NCI-H146 treated with DMSO at 0.1 percent for 48 hours (cell line): ENCODE results near the gene GGTA1.
"Not testable (repeated sequence)": the region's sequence is repeated elsewhere in the genome, so short reads cannot be mapped to it uniquely, and the experiment has no call there.

Source experiments
- DNase-seq: peaks from one replicate; lab custom pipeline; 2025; ENCODE audit not compliant: unreplicated experiment; lab: John Stamatoyannopoulos, UW

Gene GGTA1

DNA sequence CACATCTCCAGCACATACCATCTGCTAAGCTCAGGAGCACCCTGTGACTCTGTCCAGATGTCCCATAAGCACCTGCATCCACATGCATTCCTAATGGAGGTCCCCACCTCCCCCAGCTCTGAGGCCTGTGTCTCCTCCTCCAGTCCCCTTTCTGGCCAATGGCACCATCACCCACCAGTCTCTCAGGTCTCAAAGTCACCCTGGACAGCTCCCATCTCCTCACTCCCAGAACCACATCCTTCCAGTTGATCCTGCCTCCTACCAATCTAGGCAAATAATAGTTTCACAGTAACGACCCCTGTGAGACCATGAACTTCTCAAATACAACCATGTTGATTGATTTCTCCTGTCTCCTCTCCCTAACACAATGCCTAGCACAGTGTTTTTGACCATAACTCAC is 40.1 kb downstream of the GGTA1 start:
- no peak for DNase-seq

DNA sequence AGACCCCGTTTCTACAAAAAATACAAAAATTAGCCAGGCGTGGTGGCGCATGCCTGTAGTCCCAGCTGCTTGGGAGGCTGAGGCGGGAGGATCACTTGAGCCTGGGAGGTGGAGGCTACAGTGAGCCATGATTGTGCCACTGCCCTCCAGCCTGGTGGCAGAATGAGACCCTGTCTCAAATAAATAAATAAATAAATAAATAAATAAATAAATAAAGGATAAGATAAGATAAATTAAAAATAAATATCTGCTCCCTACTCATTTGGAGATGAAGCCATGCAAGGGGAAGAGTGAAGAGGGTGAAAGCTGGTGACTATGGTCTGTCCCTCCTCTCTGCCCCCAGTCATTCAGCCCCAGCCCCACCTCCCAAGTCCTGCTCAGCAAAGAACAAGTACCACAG is 41.2 kb downstream of the GGTA1 start:
- DNase-seq, result not testable (repeated sequence)

DNA sequence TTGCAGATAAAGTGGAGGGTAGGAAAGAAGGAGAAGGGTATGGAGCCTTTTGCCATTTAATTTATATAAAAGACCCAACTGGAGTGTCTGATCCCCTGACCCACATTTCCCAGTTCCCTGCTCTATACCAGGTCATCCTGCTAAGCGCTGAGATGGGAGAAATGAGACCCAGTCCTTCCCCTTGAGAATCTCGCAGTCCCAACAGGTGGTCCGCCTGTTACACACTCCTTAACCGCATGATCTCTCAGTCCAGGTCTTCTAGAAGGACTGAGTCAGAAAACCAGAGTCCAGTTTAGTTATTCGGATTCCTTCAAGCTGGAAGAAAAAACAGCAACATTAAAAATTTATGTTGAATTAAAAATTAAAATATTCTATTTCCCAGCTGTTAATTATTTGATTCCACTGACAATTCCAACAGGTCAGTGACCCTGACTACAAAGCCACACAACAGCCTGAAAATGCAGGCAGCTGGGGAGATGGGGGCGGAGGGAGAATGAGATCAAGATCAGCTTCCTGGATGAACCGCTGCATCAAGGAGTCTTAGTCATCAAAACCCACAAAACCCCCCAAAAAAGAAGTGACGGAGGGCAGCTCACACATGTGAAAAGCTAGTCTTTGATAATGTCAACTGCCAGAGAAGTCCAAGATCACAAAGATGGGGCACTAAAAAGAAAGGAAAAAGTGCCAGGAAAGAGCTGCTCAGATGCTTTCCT is 44.0 kb downstream of the GGTA1 start:
- no peak for DNase-seq

DNA sequence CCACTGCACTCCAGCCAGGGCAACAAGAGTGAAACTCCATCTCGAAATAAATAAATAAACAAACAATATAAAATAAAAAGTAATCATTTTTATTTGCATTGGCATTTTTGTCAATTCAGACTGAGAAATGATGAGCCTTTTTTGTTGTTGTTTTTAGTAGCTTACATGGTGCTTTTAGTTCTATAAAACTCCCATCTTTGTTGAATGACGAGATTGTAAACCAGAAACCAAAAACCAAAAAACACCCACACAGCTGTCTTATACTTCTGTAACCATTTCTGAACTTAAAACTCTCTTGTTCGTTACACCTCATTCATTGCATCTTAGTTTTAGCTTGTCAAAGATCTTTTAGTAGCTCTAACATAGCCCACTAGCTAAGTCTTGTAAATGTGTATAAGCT is 44.7 kb downstream of the GGTA1 start:
- DNase-seq, result no peak

DNA sequence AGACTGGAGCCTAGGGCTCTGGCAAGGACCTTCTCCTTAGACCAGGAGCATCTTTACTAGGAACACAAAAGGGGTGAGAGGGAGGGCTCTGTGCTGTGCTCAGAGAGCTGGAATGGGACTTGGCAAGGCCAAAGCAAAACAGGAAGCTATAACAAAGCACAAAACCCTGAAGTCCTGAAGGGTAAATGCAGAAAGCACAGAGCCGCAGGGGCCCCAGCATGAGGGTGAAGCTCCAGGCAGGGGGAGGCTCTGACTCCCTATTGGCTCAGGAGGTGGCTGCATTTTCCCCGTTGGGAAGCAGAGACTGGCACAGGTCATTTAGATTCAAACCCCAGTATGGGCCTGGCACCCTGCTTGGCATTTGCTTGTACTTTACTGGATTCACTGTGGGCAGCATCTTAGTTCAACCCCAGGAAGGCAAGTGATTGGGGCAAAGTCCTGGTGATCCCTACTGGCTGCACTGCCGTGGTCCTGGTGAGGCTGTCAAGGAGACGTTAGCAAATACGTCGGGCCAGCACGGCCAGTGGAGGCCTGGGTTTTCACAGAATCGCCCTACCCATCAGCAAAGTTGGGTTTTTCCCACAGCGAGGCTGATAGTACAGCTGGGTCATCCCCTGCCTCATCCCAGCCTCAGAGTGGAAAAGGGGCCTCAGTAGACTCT is 46.3 kb downstream of the GGTA1 start:
- DNase-seq, result no peak

DNA sequence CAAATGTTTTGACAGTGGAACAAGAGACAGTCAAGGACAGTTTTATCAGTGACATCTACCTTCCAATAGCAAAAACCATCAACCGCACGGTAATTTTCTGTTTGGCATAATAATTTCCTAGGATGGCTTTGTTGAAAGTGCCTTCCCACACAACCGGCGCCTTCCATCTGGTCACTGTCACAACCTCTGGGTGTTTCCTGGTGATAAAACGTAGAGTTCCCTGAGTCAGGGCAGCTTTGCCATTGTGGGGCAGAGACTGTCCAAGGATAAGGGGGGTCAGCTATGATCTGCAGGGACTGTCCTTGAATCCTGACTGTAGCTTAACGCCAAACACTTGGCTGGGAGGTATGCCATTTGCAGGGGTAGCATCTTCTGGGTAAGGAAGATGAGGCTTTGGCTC is 47.6 kb downstream of the GGTA1 start:
- no peak for DNase-seq

DNA sequence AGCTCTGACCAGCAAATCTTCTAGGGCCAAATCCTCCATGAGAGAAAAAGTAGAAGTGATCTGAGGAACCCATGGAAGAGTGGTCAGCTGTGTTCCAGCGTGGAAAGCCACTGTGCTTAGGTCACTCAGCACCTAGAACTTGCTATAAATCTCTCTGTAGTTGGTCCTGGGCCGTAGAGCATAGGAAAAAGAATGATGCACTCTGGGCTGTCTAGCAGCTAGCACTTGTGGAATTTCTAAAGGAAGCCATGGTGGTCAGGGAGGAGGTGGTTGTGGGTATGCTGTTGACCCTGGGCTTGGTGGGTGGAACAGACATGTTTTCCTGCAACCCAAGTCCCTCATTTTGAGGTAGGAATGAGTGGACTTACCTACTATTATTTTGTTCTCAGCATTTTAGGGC is 48.1 kb downstream of the GGTA1 start:
- DNase-seq, result no peak

DNA sequence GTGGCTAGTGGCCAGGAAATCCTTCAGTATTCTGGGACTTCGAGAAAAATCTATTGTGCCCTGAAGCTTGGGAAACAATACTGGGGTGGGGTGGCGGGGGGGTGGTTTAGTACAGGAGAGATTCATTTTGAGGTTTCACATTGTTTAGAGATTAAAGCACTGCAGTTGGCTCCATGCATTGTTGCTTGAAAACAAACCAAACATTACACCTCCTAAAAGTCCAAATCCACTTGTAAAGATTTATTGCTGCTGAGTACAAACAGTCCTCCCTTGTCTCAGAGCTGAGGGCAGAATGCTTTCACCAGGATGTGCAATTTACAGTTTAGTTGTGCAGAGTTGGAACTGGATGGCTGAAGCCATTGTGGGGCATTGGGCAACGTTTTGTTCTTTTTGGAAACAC is 49.4 kb downstream of the GGTA1 start:
- no peak for DNase-seq

DNA sequence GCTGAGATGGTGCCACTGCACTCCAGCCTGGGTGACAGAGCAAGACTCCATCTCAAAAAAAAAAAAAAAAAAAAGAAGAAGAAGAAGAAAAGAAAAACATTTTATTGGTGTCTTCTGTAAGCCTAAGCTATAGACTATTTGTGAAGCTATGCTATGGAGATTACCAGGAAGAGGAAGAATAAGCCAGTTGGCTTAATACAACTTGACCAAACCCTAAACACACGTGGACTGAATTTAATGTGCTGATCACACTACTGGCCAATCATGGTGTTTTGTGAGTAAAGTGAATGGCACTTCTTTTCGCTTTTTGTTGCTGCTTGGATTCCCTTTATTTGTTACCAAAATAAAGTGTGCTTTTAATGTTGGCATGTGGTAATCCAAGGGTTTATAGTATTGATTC is 49.9 kb downstream of the GGTA1 start:
- no peak for DNase-seq

DNA sequence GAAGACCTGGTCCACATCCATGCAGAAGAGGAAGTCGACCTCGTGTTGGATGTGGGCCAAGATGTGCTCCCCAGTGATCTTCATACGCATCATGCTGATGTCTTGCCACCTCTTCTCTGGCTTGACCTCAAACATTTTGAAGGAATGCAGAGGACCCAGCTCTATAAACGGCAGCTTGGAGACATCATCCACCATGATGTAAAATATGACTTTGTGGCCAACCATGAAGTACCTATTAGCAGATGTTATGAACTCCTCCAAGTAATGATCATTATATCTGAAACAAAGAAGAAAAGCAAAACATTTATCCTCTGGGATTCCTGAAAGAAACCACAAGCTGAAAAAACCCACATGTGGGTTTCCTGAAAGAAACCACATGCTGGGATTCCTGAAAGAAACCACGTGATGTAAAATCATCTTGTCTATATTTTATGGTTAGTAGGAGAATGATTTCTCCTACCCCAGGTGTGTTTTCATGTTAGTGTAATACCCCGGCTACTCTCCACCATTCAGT is 52.3 kb downstream of the GGTA1 start:
- no peak for DNase-seq

DNA sequence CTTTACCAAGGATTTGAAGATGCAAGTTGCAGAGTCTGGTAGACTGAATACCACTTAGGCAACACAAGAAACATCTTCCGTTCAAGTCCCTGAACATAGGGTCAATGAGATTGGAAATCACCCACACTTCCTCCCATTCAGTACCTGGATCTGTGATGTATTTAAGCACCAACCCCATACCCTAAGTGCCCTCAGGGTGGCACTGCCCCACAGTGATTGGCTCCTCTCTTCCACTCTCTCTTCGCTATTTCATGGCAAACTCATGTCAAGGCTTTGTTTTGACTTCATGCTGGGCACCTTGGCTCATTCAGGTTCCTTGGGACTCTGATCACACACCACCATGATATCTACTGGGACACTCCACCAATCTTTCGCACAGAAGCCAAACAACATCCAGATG is 53.7 kb downstream of the GGTA1 start:
- no peak for DNase-seq

DNA sequence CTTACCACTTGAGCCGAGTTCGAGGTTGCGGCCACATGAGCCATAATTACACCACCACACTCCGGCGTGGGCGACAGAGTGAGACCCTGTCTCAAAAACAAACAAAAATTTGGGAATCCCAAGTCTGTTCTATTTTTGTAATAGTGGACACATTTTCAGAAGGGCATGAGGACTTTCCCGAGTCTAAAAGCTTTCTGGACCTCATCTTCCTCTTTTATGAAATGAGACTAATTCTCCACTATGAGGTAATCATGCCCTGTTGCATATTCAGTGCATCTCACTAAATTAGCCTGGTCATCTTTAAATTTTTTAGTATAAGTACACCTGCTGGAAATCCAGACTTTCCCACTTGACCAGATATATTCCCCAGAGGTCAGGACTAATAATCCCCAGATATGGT is 55.7 kb downstream of the GGTA1 start:
- no peak for DNase-seq

DNA sequence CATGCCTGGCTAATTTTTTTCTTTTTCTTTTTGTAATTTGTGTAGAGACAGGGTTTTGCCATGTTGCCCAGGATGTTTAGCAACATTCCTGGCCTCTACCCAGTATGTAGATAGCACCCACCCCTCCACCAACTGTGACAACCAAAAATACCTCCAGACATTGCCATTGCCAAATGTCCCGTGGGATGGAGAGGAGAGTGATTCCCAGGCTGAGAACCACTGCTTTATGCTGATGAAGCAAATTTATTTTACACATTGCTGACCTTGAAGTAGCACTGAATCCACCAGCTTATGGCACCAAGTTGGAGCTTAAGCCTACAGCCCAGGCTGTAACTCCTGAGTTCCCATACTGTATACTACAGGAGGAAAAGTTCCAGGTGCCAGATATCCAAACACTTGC is 58.5 kb downstream of the GGTA1 start:
- no peak for DNase-seq

DNA sequence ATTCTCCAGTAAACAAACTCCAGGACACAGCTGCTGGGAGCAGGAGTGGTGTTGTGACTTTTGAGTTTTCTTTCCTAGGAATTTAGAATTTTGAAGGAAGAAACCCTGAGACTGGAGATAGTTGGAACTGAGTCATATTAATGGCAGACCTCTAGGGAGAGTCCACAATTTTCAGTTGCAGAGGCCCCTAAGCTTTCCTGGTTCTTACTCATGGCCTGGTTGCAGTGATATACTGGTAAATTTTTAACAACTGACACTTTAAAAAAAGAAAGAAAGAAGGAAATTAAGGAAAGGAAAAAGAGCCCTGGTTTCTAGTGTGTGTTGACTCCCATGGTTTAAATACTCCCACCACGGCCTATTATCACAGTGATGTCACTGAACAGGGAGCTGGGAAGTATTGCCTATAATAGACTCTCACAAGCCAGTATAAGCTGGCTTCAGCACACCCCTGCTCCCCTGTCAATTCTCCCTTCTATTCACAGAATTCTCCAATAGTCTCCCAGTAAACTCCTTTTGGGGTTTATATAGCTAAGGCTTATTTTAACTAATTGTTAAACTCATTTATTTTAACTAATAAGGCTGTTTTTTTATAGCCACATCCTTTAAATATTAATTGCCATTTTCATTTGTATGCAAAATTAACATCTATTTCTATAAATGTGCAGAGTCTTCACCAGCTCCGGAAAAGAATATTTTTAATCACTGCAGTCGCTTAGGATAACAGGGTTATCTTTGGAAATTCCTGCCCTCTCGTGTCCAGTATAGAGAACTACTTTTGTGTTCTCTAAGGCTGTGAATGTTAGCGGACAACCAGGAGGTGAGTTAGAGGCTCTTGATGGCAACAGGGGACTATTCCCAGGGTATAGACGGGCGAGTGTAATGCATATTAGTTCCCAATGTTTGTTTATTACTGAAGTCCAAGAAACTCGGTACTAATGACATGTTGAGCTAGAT is 59.7 kb downstream of the GGTA1 start:
- no peak for DNase-seq

DNA sequence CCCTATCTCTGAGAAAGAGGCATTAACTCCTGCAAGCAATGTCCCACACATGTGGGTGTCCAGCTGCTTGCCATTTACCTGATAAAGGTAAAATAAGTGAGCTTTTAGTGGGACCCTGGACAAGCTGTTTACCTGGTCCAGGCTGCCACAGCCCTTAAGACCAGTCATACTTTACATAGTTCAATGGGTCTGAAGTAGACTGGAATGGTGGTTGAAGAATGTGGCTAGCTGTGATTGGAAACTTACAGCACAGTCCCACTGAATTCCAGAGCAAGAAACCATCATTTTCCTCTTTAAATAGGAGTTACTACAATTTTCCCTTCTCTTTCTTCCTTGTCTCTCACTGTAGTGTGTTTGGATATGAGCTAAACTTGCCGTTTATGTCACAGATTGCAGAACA is 60.6 kb downstream of the GGTA1 start:
- no peak for DNase-seq

DNA sequence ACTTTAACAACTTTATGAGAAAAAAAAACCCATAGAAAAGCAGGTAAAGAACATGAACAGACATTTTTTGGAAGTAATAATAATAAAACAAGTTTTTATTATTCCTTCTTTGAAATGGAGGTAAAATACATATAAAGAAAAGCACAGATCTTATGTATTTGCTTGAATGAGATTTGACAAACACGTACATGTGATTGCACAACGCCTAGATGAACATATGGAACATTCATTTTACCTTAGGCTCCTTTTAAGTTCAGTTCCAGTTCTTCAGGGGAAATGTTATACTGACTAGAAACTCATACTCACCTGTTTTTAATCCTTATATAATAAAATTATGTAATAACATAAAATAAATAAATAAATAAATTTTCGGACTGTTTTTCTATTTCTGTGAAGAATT is 61.8 kb downstream of the GGTA1 start:
- DNase-seq, result no peak

DNA sequence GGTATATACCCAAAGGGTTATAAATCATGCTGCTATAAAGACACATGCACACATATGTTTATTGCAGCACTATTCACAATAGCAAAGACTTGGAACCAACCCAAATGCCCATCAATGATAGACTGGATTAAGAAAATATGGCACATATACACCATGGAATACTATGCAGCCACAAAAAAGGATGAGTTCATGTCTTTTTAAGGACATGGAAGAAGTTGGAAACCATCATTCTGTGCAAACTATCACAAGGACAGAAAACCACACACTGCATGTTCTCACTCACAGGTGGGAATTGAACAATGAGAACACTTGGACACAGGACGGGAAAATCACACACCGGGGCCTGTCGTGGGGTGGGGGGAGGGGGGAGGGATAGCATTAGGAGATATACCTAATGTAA is 62.6 kb downstream of the GGTA1 start:
- not testable (repeated sequence) for DNase-seq

DNA sequence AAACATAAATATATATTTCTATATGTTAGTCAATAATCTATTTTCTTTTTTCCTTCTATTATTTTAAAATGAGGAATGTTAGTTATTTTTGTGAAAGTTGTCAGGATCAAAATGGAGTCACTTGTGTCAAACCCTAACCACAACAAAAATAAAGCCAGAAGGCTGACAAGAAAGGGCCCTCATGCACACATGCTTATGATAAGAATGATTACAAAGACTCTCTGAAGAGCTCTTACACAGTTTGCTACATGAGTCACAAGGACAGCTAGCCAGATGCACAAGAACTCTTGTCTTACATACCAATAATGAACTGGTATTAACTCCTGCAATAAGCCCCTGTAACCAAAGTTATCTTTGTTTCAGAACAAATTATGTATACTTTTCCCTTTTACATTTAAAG is 64.7 kb downstream of the GGTA1 start:
- no peak for DNase-seq

DNA sequence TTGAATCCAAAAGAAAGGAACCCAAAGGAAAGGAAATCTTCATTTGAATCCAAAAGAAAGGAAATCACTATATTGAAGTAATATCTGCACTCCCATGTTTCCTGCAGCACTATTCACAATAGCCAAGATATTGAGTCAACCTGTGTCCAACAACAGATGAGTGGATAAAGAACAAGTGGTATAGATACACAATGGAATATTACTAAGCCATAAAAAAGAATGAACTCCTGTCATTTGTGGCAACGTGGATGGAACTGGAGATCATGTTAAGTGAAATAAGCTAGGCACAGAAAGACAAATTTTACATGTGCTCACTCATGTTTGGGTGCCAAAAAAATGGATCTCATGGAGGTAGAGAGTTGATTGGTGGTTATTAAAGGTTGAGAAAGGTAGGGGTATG is 71.7 kb downstream of the GGTA1 start:
- DNase-seq, result no peak

DNA sequence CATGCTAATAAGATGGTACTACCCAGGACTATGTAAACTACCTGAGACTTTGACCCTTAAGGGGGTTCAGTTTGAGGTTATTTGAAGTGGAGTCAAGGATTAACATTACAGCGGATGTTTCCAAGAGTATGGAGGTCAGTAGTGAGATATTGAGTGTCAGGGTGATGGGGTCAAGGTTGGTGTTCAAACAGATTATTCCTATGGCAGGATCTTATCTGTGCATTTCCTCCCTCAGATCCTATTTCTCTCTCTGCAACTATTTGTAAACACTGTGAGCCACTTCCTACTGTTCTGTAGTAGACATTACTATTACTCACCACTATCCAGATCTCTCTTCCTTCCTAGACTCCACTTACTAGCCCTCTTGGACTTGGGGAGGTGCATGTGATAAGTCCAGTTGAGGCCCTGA is 75.6 kb downstream of the GGTA1 start:
- DNase-seq, result no peak

DNA sequence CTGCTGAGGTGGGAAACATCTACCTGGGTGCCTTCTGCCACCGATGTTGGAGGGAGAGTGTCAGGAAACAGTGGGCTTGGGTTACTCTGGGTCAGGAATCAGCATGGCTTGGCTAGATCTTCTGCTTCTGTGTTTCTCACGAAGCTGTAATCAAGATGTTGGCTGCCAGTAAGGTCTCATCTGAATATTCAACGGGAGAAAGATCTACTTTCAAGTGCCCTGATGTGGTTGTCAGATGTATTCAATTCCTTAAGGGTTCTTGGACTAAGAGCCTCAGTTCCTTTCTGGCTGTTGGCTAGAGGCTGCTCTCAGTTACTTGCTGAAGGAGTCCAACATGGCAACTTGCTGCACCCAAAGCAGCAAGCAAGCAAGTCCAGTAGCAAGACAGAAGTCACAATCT is 87.7 kb downstream of the GGTA1 start:
- no peak for DNase-seq

DNA sequence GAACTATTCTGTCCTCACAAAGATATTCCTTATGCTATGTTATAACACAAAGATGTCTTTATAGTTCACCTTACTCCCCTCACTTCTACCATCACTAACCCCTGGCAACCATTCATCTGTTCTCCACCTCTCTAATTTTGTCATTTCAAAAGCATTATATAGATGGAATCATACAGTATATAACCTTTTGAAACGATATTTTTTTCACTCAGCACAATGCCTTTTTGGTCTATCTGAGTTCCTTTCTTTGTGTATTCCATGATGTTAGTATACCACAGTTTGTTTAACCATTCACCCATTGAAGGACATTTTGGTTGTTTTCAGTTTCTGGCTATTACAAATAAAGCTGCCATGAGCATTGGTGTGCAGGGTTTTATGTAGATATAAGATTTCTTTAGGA is 93.7 kb downstream of the GGTA1 start:
- DNase-seq, result no peak
